ENCODE data around the gene SMG9. TPM values are rescaled to one million over a fixed set of nuclear protein-coding genes. Genes with fewer than 3 reads are reported as not detected.

The SMG9 gene
- total RNA-seq, 3 donors from 2014 or later (not counting 1 experiment from before 2014, with no cell fraction given), result 23.3 to 37.4 (median 28.3) TPM

DNA sequence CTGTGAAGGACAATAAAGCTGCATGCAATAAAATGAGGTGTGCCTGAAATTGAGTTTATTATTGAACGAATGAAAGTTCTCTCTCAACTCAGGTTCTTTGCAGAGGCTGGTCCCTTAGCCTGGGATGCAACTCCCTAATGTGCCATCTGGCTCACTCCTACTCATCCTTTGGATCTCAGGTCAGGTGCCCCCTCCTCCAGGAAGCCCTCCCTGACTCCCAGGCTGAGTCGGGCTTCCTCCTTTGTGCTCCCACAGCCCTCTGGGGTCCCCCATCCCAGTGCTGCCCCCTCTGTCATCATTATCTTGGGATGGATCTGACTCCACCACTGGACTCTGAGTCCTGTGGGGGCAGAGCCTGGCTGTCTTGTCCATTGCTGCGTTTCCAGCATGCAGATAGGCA is 41.6 kb downstream of the SMG9 start:
- DNase-seq (no peak), ATAC-seq (no peak)
- peaks cover 2% of the 10 kb centered on the region for H3K9me3 ChIP-seq (ENCODE audit: control insufficient read depth, insufficient read depth, low read length)
- no peaks in the 10 kb centered on the region for H3K36me3 Mint-ChIP-seq
- intact Hi-C loops (cut with micrococcal nuclease), result no loop called here
- peaks cover 0 to 10% of the 10 kb centered on the region in 2 donors for H3K27me3 Mint-ChIP-seq (ENCODE audit: low read depth in 2 of 2)
- H3K4me1 Mint-ChIP-seq, result no peaks in the 10 kb centered on the region
- no peak overlapping the region for H3K27ac ChIP-seq (ENCODE audit: low read length)
- WGBS (ENCODE audit: insufficient coverage), result 83% methylated on average over 3 of the region's 3 CpGs
- TF ChIP-seq CTCF (IDR thresholded peaks at IDR 0.05), result no peak
- no peak overlapping the region for H3K4me3 Mint-ChIP-seq
- no peaks in the 10 kb centered on the region for H3K27me3 ChIP-seq (ENCODE audit: control insufficient read depth, insufficient read depth, low read length)
- H3K4me1 ChIP-seq (ENCODE audit: control insufficient read depth, insufficient read depth, low read length), result no peaks in the 10 kb centered on the region
- H3K27ac Mint-ChIP-seq, result peak overlapping the region in 1 of 2 donors; percentile 45
- H3K4me3 ChIP-seq (ENCODE audit: low read length), result no peak overlapping the region
- no peaks in the 10 kb centered on the region for H3K9me3 Mint-ChIP-seq
- no peaks in the 10 kb centered on the region for H3K36me3 ChIP-seq (ENCODE audit: control insufficient read depth, insufficient read depth, low read length)

- no peaks in the 10 kb centered on the region for H3K27me3 ChIP-seq (ENCODE audit: control insufficient read depth, insufficient read depth, low read length)
- Mint-ChIP-seq H3K27ac (no peak overlapping the region), H3K4me3 (no peak overlapping the region), H3K4me1 (no peaks in the 10 kb centered on the region), H3K36me3 (no peaks in the 10 kb centered on the region), H3K9me3 (no peaks in the 10 kb centered on the region), H3K27me3 (ENCODE audit: low read depth in 2 of 2) (peaks cover 0 to 10% of the 10 kb centered on the region in 2 donors)
- 81% methylated on average over 12 of the region's 12 CpGs for WGBS (ENCODE audit: insufficient coverage)
- ATAC-seq (no peak), DNase-seq (no peak)
- H3K36me3 ChIP-seq (ENCODE audit: control insufficient read depth, insufficient read depth, low read length), result no peaks in the 10 kb centered on the region
- no peaks in the 10 kb centered on the region for H3K4me1 ChIP-seq (ENCODE audit: control insufficient read depth, insufficient read depth, low read length)
- TF ChIP-seq CTCF (IDR thresholded peaks at IDR 0.05), result no peak
- no peak overlapping the region for H3K4me3 ChIP-seq (ENCODE audit: low read length)
- H3K9me3 ChIP-seq (ENCODE audit: control insufficient read depth, insufficient read depth, low read length), result peaks cover 2% of the 10 kb centered on the region
- H3K27ac ChIP-seq (ENCODE audit: low read length), result no peak overlapping the region
- intact Hi-C loops (cut with micrococcal nuclease), result no loop called here
Measured at GRCh38 chr19:43711751-43712355, 42.9 kb downstream of the SMG9 start.

DNA sequence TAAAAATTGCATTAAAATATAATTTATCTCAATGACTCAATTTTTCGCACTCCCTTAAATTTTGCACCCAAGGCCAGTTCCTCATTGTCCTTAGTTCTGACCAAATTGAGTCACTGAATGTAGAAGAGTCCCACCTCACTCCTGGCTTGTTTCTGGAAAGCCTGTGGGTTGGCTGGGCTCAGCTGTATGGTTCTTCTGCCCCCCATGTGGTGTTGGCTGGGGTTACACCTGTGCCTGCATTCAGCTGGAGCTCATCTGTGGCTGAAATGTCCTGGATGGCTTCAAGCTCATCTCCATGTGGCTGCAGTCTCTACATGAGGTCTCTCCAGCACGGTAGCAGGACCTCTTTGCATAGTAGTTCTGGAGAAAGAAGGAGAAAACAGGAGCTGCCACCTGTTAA is 46.0 kb downstream of the SMG9 start:
- no peak overlapping the region for H3K27ac ChIP-seq (ENCODE audit: low read length)
- Mint-ChIP-seq H3K27me3 (ENCODE audit: low read depth in 2 of 2) (peaks cover 10 to 13% of the 10 kb centered on the region in 2 donors), H3K9me3 (no peaks in the 10 kb centered on the region), H3K4me1 (no peaks in the 10 kb centered on the region), H3K27ac (no peak overlapping the region), H3K4me3 (no peak overlapping the region), H3K36me3 (no peaks in the 10 kb centered on the region)
- no peak overlapping the region for H3K4me3 ChIP-seq (ENCODE audit: low read length)
- H3K27me3 ChIP-seq (ENCODE audit: control insufficient read depth, insufficient read depth, low read length), result no peaks in the 10 kb centered on the region
- DNase-seq (no peak), ATAC-seq (no peak)
- peaks cover 2% of the 10 kb centered on the region for H3K9me3 ChIP-seq (ENCODE audit: control insufficient read depth, insufficient read depth, low read length)
- no peaks in the 10 kb centered on the region for H3K36me3 ChIP-seq (ENCODE audit: control insufficient read depth, insufficient read depth, low read length)
- 72% methylated on average over 1 of the region's 2 CpGs for WGBS (ENCODE audit: insufficient coverage)
- intact Hi-C loops (cut with micrococcal nuclease), result no loop called here
- no peak for TF ChIP-seq CTCF (IDR thresholded peaks at IDR 0.05)
- no peaks in the 10 kb centered on the region for H3K4me1 ChIP-seq (ENCODE audit: control insufficient read depth, insufficient read depth, low read length)

GRCh38 chr19:43707158-43707712 is 47.5 kb downstream of the SMG9 start:
- H3K36me3 Mint-ChIP-seq, result no peaks in the 10 kb centered on the region
- no peaks in the 10 kb centered on the region for H3K4me1 Mint-ChIP-seq
- no peaks in the 10 kb centered on the region for H3K36me3 ChIP-seq (ENCODE audit: control insufficient read depth, insufficient read depth, low read length)
- no peak overlapping the region for H3K27ac ChIP-seq (ENCODE audit: low read length)
- no peaks in the 10 kb centered on the region for H3K9me3 Mint-ChIP-seq
- no peaks in the 10 kb centered on the region for H3K4me1 ChIP-seq (ENCODE audit: control insufficient read depth, insufficient read depth, low read length)
- no peak for DNase-seq
- H3K27ac Mint-ChIP-seq, result no peak overlapping the region
- ATAC-seq, result no peak
- no peak overlapping the region for H3K4me3 Mint-ChIP-seq
- H3K9me3 ChIP-seq (ENCODE audit: control insufficient read depth, insufficient read depth, low read length), result peaks cover 2% of the 10 kb centered on the region
- no peaks in the 10 kb centered on the region for H3K27me3 ChIP-seq (ENCODE audit: control insufficient read depth, insufficient read depth, low read length)
- intact Hi-C loops (cut with micrococcal nuclease), result no loop called here
- H3K4me3 ChIP-seq (ENCODE audit: low read length), result no peak overlapping the region
- WGBS (ENCODE audit: insufficient coverage), result 90% methylated on average over 13 of the region's 13 CpGs
- H3K27me3 Mint-ChIP-seq (ENCODE audit: low read depth in 2 of 2), result peaks cover 10% of the 10 kb centered on the region in 2 donors
- no peak for TF ChIP-seq CTCF (IDR thresholded peaks at IDR 0.05)

All from natural killer cell (primary cell).